Measurements from ENCODE around the gene SPACA5.
"Not testable (repeated sequence)": the region's sequence is repeated elsewhere in the genome, so short reads cannot be mapped to it uniquely, and the experiment has no call there.

Gene SPACA5

DNA sequence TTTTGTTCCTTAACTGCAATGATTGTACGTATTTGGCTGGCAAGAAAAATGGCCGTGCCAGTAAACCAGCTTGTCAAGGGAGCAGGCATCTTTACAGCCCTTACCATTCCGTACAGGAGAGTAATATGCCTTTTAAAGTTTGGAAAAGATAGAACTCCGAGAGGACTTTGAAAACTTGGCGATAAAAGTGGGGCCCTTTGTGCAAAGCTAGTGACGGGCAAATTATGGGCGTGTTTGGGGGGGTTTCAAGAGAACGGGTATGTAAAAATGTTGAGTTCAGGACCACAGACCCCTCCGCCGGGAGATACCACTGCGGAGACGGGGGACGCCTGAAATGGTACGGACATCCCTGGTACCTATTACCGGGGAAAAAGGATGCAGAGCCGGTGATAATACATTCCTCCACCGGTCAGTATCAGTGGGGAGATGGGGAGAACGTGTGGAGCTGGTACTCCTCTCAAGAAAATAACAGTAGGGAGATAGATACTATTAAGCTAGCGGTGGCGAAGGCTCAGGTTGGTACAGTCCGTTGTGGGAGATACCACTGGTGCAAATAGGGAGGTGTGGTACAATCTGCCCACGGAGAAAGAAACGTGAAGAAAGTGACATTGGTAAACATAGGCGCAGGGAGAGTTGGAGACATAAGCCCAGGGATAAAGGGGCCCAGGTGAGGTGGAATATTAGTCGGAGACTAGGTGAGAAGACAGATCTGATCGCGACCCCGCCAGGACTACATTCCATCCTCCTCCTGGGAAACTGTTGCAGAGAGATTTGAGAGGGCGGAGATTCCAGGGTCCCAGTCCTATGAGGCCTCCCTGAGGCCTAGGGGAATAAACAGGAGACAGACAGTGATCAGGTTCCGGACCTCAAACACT lies 14.5 kb downstream of the SPACA5 start:
- DNase-seq (ENCODE audit: low read depth in 4 of 4, low spot score in 1 of 4), result peak in 3 of 4 experiments; percentile 55 to 67 (median 58)

DNA sequence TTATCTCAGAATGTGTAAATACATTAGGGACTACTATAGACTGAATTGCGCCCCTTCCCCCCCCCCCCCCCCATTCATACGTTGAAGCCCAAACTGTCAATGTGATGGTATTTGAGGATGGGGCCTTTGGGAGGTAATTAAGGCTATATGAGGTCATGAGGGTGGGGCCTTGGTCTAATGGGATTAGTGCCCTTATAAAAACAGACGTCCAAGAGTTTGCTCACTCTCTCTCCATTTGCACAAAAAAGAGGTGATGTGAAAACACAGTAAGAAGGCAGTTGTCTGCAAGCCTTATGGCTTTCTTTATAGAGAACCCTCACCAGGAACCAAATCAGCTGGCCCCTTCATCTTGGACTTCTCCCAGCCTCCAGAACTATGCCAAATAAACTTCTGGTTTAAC lies 15.3 kb downstream of the SPACA5 start:
- no peak for DNase-seq (ENCODE audit: low read depth in 4 of 4, low spot score in 1 of 4)

DNA sequence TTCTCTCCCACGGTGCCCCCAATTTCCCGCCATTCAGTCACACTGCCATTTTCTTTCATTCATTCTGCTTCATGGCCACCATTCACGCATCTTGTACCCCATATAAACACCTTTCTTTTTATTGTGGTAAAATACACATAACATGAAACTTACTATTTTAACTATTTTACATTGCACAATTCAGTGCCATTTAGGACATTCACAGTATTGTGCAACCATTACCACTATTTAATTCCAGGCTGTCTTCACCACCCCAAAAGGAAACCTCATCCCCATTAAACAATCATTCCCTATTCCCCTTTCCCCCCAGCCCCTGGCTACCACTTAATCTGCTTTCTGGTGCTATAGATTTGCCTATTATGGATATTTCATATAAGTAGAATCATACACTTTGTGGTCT lies 15.9 kb downstream of the SPACA5 start:
- DNase-seq (ENCODE audit: low read depth in 4 of 4, low spot score in 1 of 4), result no peak

DNA sequence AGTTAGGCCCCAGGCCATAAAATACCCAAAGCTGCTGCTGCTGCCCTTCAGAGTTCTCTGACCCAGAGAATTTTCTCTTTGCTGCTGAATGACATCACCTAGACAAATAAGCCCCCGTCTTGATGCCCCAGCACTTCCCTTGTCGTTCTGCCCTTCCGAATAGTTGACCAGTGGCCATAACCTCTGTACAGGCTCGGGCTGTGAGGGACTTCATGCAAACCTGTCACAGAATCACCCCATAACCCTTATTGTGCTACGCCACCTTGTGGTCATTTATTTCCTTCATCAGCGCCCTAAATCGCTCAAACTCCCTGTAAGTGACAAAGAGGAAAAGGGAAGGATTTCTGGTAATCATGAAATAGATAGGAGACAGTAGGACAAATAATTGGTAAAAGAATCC lies 18.8 kb downstream of the SPACA5 start:
- DNase-seq (ENCODE audit: low read depth in 4 of 4, low spot score in 1 of 4), result no peak

DNA sequence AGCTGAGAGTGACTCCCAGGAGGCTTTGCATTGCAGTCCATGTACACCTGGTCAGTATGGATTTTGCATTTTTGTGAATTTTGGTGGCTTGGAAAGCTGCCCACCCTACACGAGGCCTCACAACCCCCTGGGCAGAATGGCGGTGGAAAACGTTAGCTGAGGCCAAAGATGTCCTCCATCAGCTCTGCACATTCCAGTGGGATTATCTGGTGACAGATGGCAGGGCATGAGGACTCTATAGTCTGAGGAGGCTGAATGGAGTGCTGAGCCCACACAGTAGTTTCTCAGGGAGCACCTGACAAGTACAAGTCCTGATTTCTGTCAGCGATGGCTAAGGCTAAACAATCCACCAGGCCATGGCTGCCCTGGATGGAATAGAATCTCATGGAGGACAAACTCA lies 20.8 kb downstream of the SPACA5 start:
- DNase-seq (ENCODE audit: low read depth in 4 of 4, low spot score in 1 of 4), result not testable (repeated sequence)

DNA sequence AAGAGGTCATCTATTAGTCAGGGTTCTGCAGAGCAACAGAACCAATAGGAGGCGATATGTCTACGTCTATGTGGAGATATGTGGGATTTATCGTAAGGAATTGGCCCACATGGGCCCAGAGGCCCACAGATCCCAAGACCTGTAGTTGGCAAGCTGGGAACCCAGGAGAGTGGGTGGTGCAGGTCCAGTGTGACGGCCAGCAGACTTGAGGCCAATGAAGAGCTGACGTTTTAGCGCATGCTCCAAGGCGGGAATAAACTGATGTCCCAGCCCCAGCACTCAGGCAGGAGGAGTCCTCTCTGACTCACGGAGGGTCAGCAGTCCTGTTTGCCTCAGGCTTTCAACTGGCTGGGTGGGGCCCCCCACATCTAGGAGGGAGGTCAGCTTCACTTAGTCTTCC lies 21.3 kb downstream of the SPACA5 start:
- DNase-seq (ENCODE audit: low read depth in 4 of 4, low spot score in 1 of 4), result no peak

DNA sequence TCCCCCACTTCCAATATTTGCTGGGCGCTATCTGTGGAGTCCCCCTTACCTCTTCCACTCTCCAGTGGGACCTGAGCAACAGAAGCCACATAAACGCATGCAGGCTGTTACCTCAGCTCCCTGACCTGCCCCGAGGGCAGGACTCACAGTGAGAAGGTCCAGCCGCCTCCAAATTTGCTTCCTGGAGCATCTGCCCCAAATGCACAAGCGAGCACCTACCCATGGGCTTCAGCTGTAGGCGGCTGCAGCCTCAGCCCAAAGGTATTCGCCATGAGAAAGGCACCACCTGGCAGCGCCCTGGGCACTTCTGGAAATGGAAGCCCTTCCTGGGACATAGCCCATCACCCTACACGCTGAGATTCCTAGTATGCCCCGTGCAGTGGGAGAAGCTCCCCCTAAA lies 23.4 kb downstream of the SPACA5 start:
- DNase-seq (ENCODE audit: low read depth in 4 of 4, low spot score in 1 of 4), result no peak

DNA sequence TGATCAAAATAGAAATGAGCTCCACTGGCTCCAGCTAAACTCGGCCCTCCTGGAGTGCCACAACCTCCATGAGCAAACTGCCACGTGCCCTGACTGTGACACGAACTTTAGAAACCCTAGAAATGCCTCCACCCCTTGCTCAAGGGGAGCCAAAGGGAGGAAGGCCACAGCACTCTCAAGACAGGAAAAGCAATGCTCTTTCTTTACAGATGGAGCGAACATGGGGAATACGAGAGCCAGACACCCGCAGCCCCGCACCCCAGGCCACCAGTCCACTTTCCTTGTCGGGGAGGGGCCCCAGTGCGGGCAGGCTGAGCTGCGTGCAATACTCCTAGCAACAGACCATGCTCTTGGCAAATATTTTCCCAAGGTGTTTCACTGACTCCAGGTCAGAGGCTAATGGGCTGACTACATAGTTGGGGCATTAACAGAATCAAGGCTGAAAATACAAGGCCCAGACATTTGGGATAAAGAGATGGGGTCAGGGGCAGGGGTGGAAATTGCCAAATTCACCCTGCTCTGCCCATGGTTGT lies 23.9 kb downstream of the SPACA5 start:
- DNase-seq (ENCODE audit: low read depth in 4 of 4, low spot score in 1 of 4), result not testable (repeated sequence)

DNA sequence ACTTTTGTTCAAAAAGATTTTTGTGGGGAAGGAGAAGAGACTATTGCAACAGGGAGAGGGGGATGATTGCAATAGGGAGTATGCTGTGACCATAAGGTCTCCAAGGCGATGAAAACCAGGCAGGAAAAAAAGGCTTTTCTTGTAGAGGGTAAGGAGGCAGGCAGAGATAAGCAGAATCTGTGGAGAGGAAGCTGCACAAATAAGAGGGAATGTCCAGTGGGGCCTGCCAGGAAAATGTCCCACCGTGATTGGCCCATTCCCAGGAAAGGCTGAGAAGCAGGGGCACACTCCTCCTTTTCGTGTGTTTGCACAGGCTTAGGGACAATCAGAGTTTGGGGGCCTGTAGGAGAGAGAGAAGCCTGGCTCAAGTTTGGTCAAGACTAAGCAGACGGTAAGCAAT lies 29.1 kb downstream of the SPACA5 start:
- DNase-seq (ENCODE audit: low read depth in 4 of 4, low spot score in 1 of 4), result no peak

DNA sequence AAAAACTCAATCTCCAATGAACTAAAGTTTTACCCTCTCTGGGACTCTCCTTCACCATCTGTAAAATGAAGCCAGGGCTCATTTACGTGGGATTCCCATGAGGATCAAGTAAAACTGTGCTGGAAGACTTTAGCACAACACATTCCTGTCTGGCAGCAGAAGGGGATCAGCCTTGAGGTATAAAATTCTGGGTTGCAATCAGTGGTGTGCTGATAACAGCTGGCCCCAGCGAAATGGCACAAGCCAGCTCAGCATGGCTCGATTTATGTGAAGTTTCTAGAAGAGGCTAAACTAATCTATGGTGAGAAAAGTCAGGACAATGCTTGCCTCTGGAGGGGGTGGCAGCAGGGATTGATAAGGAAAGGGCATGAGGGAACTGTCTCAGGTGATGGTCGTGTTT lies 36.3 kb downstream of the SPACA5 start:
- DNase-seq (ENCODE audit: low read depth in 4 of 4, low spot score in 1 of 4), result no peak

DNA sequence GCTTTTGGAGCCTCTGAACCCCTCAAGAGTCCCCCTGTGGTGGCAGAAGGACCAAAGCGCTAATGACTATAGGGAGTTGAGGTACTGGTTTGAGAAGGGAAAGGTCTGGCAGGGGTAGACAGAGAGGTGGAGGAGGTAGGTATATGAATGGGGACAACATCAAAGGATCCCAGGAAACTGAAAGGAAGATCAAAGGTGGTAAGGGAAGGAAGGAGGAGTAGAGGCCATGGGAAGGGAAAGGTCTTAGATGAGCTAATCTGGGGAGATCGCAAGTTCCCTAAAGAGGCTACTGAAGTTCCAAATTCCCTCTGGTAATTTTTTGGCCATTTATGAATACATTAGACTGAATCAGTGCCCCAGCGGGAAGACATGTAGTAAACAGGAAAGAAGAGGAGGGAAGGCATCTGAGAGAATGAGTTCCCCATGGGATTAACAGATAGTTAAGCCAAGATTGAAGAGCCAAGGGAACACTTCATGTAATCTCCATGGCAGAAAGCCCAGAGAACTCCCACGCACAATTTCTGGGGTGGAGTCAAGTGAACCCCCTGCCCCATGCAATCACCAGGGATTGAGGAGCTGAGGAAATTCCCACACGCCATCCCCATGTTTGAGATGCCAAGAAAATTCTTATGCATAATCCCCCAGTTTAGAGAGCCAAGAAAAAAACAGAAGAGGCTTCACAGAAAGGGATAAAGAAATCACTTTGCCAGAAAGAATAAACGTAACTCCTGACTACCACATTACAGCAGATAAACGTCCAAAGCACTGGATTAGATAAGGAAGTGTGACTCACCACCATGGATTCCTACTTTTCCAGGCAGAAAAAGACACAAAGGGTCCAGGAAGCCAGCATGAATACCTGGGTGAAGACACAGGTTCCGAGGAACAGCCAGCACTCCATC lies 38.9 kb downstream of the SPACA5 start:
- no peak for DNase-seq (ENCODE audit: low read depth in 4 of 4, low spot score in 1 of 4)

DNA sequence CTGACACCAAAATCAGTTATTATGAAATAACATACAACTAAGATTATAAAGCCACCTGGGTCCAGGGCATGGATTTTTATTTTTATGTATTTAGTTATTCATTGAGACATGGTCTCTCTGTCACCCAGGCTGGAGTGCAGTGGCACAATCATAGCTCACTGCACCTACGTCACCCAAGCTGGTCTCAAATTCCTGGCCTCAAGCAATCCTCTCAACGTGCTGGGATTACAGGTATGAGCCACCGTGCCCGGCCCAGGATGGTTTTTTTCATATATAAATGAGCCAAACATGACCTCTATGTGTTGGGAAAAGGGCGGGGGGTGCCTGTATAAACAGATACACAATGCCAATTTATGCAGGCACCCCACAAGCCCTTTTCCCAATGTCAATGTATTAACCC lies 40.1 kb downstream of the SPACA5 start:
- DNase-seq (ENCODE audit: low read depth in 4 of 4, low spot score in 1 of 4), result no peak

DNA sequence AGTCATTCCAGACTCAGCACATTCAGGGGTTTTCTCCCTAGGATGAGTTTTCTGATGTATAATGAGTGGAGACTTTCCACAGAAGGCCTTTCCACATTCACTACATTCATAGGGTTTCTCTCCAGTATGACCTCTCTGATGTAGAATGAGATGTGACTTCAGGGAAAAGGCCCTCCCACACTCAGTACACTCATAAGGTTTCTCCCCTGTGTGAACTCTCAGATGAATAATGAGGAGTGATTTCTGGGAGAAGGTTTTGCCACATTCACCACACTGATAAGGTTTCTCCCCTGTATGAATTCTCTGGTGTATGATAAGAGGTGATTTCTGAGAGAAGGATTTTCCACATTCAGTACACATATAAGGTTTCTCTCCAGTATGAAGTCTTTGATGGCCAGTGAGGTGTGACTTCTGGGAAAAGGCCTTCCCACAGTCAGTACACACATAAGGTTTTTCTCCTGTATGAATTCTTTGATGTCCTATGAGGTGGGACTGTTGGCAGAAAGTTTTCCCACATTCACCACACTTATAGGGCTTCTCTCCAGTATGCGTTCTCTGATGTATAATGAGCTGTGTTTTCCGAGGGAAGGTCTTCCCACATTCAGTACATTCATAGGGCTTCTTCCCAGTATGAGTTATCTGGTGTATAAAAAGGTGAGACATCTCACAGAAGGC lies 52.0 kb downstream of the SPACA5 start:
- DNase-seq (ENCODE audit: low read depth in 4 of 4, low spot score in 1 of 4), result no peak

DNA sequence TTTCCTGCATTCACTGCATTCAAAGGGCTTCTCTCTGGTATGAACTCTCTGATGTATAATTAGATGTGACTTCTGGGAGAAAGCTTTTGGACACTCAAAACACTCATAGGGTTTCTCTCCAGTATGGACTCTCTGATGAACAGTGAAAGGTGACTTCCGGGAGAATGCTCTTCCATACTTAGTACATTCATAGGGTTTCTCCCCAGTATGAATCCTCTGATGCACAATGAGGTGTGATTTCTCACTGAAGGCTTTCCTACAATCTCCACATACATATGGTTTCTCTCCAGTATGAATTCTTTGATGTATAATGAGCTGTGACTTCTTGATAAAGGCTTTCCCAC lies 52.5 kb downstream of the SPACA5 start:
- no peak for DNase-seq (ENCODE audit: low read depth in 4 of 4, low spot score in 1 of 4)
